Measurements from ENCODE around the gene CHID1.

Gene CHID1

DNA sequence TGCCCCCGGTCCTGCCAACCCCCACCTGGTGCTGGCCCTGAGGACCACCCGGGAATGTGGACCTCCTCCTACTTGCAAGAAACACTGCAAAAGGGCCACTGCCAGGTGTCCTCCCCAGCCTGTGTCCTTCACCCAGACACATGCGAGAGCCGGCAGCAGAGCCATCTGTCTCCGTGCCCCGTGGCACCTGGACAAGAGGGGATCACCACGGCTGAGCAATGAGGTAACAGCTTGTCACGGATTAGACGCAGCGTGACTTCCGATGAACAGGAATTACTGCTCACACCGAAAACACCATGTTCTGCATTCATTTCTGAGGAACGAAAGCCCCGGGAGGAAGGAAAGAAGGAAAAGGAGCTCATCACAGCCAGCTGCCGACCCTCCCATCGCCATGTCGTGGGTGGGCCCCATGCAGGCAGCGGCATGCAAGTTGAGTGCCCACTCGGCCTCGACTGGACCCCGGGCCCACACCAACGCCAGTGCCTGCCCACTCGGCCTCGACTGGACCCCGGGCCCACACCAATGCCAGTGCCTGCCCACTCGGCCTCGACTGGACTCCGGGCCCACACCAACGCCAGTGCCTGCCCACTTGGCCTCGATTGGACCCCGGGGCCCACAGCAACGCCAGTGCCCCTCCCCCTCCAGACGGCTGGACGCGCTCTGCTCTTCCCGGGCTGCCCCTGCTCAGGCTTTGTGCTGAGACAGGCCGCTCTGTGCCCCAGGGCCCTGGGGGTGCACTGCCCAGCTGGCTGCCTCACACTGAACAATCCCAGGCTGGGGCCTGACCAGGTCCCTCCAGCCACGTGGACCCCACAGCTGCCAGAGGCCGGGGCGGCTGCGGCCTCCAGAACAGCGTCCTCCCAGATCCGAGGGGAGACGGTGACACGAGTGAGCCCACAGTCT, 22.0 kb downstream of the CHID1 start:
- no peak for DNase-seq (ENCODE audit: low read depth)

DNA sequence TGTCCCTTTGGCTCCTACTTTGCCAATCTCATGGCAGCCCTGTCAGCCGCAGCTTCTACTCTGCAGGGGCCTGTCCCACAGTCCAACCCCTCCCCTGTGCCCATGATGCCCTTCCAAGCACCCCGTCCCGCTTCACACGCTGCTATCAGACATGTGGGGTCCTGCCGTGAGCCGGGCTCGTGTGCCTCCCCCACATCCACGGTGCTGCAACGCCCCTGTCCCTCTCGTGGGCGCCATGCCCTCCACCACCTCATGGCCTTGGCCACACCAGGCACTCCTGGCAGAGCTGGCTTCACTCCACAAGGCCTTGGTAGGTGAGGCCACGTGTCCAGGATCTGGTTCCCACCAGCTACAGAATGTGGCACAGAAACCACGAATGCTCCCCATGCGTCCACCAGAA, 23.0 kb downstream of the CHID1 start:
- DNase-seq (ENCODE audit: low read depth): no peak

DNA sequence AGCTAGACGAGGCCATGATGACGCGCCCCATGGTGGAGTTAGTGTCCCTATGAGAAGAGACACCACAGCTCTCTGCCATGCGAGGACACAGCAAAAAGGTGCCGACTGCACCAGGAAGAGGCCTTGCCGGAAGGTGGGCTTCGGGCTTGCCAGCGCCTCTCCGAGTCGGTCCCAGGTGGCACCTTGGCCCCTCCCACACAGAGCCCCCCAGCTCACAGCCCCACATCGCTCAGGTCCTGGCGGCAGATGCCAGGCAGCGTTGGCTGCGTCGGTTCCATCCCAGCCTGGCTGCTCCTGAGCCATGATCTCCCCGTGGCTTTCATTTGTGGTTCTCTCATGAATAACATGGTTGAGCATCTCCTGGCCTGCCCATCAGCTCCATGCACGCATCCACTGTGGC, 24.0 kb downstream of the CHID1 start:
- no peak for DNase-seq (ENCODE audit: low read depth)

DNA sequence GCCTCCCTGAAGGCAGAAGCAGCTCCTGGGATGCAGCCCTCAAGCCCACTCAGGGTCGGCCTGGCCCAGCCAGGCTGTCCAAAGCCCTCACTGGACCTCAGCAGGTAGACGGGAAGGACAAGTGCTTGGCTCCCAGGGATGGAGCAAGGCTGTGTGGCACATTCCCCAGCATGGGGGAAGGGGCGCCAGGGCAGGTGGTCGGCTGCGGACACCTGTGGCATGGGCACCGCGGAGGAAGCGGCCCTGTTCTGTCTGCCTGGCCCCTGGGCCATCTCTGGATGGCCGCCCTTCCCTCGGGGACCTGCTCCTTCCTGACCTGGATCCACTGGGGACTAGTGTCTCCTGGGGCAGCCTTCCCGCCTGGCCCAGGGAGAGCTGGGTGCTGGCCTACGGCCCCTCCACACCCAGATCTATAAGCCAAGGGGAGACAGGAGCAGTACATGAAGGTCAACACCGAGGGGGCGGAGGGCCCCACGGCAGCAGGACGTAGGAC, 26.0 kb downstream of the CHID1 start:
- DNase-seq (ENCODE audit: low read depth): no peak

DNA sequence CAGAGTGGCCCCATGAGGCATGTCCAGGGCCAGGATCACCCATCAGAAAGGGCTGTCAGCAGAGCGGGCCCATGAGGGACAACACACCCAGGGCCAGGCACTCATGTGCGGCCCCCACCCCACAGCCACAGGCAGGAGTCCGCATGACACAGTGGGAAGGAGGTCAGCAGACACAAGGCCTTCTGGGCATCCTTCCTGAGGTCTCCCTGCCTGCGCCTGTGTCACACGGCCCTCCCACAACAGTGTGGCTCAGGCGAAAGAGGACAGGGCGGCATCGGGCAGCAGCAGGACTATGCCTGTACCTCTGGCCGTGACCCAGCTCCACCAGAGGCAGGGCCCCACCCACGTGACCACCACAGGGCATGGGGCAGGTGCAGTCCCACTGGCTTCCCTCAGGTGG, 27.1 kb downstream of the CHID1 start:
- DNase-seq (ENCODE audit: low read depth): no peak

DNA sequence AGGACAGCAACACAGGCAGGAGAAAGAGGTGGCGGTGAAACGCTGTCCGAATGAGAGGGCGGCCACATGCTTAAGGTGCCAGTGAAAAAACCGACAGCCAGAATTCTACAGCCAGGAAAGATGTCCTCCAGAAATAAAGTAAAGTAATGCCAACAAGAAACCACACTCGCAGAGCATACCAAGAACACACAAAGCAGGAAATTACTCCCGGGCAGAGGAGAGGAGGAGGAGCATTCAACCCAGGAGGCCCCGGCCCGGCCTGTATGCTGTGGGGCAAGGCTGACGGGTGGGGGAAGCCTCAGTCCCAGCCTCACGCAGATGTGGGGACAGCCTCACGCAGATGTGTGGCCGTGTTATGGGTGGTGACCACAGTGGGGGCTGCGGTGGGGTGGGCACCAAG, 28.0 kb downstream of the CHID1 start:
- DNase-seq (ENCODE audit: low read depth): no peak

DNA sequence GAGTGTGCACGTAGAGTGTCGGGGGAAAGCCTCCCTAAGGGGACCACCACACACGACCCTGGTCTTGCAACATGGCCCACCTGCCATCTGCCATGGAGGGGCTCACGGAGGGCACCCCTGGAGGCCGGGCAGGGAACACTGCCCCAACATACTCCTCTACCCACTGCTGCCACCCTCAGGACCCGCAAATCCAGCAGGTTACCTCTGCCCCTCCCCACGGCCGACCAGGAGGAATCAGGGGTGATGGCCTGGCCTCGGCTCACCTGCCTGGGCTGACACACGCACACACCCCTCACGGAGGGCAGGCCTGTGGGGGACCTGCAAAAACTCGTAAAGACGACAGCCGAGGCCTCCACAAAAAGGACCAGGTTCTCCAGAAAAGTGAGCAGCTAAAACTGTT, 30.2 kb downstream of the CHID1 start:
- DNase-seq (ENCODE audit: low read depth): no peak

DNA sequence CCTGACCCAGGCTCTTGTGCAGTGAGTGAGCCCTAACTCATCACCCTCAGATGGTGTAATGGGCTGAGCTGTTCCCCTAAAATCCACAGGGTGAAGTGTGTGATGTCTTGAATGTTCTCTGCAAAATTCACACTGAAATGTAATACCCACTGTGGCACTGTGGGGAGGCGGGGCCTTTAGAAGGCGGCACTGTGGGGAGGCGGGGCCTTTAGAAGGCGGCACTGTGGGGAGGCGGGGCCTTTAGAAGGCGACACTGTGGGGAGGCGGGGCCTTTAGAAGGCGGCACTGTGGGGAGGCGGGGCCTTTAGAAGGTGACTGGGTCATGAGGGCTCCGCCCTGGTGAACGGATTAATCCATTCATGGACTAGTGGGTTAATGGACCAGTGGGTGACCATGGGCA, 33.0 kb downstream of the CHID1 start:
- no peak for DNase-seq (ENCODE audit: low read depth)

DNA sequence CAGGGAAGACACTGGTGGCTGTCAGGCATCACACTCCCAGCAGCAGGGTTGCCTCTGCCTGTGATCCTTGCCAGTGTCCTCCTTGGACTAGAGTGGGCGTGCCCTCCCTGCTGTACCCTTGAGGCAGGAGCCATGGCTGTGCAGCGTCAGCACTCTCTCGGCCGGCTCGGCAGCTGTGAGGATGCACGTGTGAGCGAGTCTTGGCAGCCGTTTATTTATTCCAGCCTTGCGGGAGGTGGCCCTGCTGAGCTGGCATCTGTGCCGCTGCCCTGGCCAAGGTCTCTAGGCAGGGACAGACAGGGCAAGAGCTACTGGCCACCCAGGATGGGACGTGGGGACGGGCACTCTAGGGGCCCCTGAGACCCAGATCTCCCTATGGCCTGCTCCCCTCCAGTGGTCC, 34.1 kb downstream of the CHID1 start:
- DNase-seq (ENCODE audit: low read depth): no peak

DNA sequence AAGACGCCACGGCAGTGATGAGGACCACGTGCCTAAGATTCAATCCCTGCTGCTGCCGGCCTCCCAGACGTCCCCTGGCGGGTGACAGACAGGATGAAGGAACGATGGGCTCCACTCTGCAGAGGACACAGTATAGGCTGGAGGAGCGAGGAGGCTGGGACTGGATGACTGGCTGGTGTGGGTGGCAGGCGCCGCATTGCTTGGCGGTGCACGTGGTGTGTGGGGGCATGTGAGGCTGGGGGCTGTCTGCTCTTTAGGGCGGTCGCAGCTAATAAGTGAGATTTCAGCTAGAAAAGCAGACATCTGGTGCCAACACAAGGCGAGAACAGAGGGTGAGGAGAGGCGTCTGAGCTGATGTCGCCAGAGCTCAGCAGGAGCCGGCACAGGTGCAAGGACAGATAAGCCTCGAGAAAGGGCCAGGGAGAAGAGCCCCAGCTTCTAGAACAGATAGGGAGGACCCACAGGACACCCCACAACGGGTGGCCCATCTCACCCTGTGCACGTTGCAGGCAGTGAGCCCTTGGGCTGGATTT, 34.8 kb downstream of the CHID1 start:
- no peak for DNase-seq (ENCODE audit: low read depth)

DNA sequence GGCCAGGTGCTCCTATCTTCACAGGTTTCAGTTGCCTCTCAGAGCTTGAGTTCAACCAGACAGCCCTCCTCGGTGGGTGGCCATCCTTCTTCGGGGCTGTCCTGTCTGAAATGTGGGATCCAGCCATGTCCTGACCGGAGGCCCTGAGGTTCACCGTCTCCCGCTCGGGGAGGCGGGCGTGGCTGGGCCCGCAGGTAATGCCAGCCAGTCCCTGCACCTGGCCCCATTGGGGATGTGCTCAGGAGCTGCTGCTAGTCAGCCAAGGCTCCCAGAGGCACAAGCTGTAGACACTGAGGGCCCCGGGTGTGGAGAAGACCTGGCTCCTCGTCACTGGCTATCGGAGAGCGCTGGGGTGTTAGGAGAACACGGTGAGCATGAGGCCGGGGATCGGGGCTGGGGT, 35.4 kb downstream of the CHID1 start:
- DNase-seq (ENCODE audit: low read depth): no peak

DNA sequence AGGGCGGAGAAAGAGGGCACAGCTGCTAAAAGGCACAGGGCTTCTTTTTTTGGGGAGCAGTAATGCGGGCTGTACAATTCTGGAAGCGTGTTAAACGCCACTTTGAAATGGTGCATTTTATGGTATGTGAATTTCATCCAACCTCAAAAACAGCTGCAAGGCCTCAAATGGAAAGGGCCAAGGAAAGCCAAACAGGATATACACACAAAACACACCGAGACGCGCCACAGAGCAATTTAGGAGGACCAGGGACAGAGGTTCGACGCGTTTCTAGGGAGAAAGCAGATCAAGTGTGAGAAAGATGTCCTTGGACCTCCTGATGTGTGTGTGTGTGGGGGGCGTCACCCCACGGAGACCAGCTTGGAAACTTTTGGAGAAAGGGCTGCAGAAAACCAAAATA, 36.9 kb downstream of the CHID1 start:
- no peak for DNase-seq (ENCODE audit: low read depth)

DNA sequence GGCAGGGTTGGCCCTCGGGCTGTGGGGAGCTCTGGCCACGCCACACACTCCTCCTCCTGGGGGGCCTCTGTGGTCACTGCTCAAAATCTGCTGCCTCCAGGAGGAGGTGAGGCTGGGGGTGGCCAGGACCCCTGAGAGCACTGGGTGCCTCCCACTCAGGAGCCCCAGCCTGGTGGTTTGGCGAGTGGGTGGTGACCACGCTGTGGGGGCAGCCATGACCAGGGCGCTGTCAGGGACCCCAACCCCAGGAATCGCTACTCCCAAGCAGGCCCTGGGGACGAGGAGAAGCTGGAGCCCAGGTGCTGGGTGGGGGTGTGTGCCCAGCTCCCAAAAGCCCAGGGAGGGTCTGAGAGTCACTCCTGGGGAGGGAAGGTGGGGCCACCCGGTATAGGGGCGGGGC, 37.8 kb downstream of the CHID1 start:
- DNase-seq (ENCODE audit: low read depth): no peak

DNA sequence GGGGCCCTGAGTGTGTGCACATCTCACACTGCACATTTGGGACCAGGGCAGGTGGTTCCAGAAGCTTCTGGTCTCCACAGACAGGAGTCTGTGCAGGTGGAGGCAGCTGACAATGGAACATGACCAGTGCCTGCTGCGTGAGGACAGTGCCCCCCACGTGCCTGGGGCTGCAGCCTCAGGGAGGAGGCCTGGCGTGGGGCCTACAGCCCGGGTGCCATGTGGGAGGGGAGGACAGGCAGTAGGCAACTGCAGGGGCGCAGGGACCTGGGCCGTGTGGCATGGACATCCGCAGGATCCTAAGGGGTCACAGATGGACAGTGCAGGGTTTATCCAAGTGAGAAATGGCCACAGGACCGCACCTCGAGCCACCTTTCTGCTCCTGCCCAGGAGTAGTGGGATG, 39.1 kb downstream of the CHID1 start:
- DNase-seq (ENCODE audit: low read depth): no peak

DNA sequence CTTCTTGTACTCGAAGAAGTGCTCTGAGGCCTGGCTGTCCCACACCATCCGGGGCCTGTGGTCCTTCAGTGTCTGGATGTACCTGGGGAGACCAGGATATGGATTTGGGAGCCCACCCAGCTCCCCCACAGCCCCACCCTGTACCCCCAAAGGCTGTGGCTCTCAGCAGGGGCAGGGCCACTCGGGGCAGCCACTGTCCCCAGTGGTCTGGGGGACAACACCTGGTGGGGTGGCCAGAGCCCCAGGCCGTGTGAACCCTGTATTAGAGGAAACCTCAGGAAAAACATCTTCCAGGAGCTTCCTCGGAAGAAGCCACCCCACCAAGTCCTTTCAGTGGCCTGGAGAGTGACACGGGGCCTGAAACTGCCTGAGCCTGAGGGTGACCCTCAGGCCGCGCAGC, 40.2 kb downstream of the CHID1 start:
- DNase-seq (ENCODE audit: low read depth): no peak

DNA sequence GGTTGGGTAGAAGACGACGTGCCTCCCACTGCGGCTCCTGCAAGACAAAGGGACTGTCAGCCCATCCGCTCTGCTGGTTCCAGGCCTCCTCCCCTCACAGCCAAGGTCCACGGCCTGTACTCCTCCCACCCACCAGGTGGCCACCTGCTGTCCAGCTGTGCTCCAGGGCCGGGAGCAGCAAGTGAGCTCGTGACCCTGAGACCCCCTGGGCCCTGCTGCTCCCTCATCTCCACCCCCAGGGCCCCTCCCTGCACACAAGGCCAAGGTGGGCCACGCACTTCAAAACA, 40.5 kb downstream of the CHID1 start:
- DNase-seq (ENCODE audit: low read depth): no peak

DNA sequence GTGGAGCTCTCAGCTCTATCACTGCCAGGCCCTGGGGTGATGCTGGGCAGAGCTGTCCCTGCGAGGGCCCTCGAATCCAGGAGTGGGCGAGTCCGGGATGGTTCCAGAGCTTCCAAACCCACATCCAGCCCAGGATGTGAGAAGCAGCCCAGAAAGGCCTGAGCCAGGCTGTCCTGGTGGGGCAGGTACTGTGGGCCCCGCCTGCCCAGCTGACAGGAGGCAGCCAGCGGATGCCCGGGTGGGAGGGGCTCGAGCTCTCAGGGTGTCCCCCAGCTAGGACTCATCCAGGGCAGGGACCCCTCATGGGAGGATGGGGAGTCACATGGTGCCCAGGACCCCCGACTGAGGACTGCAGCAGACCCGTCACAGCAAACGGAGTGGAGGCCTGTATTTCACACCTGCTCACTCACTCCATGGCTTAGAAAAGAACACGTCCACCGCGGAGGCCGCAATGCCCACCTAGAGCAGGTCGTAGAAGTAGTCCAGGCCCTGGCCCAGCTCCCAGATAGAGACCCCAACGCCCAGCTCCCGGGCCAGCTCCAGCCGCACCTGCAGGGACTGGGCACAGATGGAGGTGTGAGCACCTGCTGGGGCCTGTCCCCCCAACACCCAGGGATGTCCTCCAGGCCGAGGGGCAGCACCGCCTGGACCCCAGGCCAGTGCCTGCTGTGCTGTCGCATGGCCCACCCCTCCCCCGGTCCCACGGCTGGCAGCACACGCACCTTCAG, 41.0 kb downstream of the CHID1 start:
- no peak for DNase-seq (ENCODE audit: low read depth)

DNA sequence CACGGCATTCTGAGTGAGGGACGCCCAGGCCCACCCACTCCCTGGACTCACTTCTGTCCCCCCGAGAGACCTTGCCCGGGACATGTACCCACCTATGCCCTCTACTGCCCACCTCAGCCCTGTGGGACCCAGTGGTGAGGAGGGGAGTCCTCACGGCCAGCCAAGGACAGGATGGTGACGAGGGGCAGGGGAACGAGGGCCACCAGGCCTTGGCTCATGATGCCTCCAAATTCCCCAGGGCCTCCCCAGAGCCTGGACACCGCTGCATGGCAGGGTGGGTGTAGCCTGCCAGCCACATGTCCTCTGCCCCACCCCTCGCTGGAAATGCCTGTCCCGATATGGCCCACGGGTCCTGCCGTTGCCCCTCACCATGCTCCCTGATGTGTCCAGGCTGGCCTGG, 41.8 kb downstream of the CHID1 start:
- DNase-seq (ENCODE audit: low read depth): no peak

DNA sequence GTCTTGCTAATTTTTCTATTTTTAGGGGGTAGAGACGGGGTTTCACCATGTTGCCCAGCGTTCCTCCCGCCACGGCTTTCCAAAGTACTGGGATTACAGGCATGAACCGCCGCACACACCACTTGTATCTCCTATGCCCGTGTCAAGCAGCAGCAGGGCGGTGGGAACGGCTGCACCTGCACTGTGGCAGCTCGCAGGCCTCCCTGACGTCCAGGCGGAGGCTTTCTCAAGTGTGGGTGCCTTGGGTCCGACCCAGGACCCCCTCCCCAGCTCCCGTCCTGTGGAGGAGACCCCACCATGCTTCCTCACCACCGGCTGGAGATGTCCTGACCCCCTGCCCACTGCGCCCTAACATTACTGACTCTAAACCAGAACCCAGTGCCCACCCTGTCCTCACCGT, 42.2 kb downstream of the CHID1 start:
- DNase-seq (ENCODE audit: low read depth): no peak

DNA sequence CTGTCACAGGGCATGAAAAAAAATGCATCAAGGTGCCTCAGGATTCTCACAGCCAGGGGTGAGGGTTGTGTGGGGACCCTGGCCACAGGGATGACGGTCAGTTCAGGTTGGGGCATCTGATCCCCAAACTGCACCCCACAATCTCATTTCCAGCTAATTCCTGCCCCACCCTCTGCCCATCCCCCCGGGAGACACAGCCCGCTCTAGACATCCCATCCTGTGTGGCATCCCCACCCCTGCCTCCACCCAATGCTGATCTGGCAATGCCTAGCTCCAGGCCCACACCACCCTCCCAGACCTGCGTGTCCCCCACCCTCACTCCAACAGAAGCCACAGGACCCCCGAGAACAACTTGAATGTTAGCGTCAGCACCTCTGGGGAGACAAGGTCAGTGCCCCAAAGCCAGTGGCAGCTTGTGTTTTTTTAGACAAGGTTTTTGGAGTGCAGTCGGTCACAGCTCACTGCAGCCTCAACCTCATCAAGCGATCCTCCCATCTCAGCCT, 42.7 kb downstream of the CHID1 start:
- DNase-seq (ENCODE audit: low read depth): no peak

DNA sequence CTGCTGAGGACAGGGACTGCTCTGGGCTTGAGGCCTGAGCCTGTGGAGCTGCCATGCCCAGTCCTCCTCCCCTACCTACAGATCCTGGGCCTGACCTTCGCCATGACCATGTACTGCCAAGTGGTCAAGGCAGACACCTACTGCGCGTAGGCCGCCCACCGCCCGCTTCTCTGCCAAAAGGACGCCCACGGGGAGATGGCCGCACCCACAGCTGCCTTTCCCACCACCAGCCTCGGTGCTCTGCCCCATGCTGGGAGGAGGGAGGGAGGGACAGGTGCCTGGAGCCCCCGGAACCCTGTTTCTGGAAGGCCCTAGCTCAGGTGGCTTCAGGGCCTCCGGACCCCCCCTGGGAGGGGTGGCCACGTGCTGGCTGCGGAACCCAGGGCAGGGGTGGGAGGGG, 44.1 kb downstream of the CHID1 start:
- no peak for DNase-seq (ENCODE audit: low read depth)

DNA sequence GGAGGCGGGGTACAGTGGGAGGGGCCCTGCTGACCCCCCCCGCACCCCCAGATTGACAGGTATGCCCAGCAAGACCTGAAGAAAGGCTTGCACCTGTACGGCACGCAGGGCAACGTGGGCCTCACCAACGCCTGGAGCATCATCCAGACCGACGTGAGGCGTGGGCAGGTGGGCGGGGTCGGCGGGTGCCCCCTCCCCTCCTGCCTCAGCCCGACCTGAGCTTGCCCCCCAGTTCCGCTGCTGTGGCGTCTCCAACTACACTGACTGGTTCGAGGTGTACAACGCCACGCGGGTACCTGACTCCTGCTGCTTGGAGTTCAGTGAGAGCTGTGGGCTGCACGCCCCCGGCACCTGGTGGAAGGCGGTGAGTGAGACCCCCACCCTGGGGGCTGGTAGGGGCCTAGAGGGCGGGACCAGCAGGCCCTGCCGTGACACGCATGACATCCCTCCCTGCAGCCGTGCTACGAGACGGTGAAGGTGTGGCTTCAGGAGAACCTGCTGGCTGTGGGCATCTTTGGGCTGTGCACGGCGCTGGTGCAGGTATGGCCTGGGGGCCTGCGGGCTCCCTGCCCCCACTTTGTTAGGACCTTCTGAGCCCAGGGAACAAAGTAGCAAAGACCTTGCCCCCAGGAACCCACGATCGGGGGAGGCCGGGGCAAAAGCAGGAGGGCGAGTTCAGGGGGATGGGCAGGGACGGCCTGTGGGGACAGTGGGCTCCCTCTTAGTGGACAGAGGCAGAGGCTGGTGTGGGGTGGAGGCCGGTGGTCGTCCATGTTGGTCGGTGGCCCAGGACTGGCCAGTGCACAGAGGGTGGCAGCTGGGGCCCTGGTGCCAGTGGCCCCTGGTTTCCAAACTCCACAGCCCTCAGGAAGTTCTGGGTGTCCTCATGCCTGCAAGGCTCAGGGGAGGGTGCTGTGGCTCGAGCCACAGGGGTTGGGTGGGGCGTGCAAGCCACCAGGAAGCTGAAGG, 44.9 kb downstream of the CHID1 start:
- no peak for DNase-seq (ENCODE audit: low read depth)
